HepG2 (cell line): ENCODE results near the gene NGEF. TPM values are rescaled to one million over a fixed set of nuclear protein-coding genes. Genes with fewer than 3 reads are reported as not detected.

Experiments used
- CBX1 ChIP-seq: IDR thresholded peaks from one replicate; pipeline ENCODE4 v1.6.1; 2016; ENCODE audit warnings: antibody characterized with exemption, low read depth
- DMAP1 ChIP-seq: IDR thresholded peaks from 2 replicates; pipeline ENCODE4 v1.6.1; 2016
- ETV5 ChIP-seq: IDR thresholded peaks from 2 replicates; pipeline ENCODE4 v1.6.1; 2018; ENCODE audit warnings: missing biosample characterization, missing genetic modification reagents, inconsistent platforms, borderline replicate concordance
- RFXAP ChIP-seq: sonication (generic); formaldehyde crosslinking; IDR thresholded peaks from 2 replicates; pipeline ENCODE4 v1.4.0; 2020; ENCODE audit warnings: missing genetic modification reagents, borderline replicate concordance
- TCF12 ChIP-seq, 2 experiments: fragments of 450-650 bp in 1 of 2; sonication (generic) in 1 of 2; formaldehyde crosslinking in 1 of 2; IDR thresholded peaks; 2 replicates each; pipeline versions ENCODE4 v1.6.1 to v1.8.0; 2017 to 2022; ENCODE audit warnings: antibody characterized with exemption in 1 of 2, mild to moderate bottlenecking in 1 of 2, missing genetic modification reagents in 1 of 2, moderate library complexity in 1 of 2
- THAP9 ChIP-seq: sonication (generic); formaldehyde crosslinking; IDR thresholded peaks from 2 replicates; pipeline ENCODE4; 2020; ENCODE audit warnings: missing genetic modification reagents, mild to moderate bottlenecking, borderline replicate concordance
- ZFY ChIP-seq: sonication (generic); formaldehyde crosslinking; IDR thresholded peaks from 2 replicates; pipeline ENCODE4 v1.4.0; 2020; ENCODE audit warnings: missing genetic modification reagents
- ZNF3 ChIP-seq: IDR thresholded peaks from 2 replicates; pipeline ENCODE4 v1.7.0; 2017; ENCODE audit warnings: inconsistent platforms
- ZNF34 ChIP-seq: sonication (generic); formaldehyde crosslinking; IDR thresholded peaks from 2 replicates; pipeline ENCODE4 v1.4.0; 2020; ENCODE audit warnings: mild to moderate bottlenecking, missing genetic modification reagents, borderline replicate concordance
- ZNF609 ChIP-seq: sonication (generic); formaldehyde crosslinking; IDR thresholded peaks from 2 replicates; pipeline ENCODE4 v1.4.0; 2020; ENCODE audit warnings: mild to moderate bottlenecking, missing genetic modification reagents, borderline replicate concordance
- ZNF776 ChIP-seq: sonication (generic); formaldehyde crosslinking; IDR thresholded peaks from 2 replicates; pipeline ENCODE4 v1.4.0; 2020; ENCODE audit warnings: mild to moderate bottlenecking, missing genetic modification reagents
- polyA plus RNA-seq, 8 experiments: library from polyadenylated mRNA; depleted of rRNA in 3 of 8; stranded (reverse) in 7 of 8; unstranded in 1 of 8; fragments of >200 nt; fragmentation: Illumina TruSeq in 4 of 8; extraction: Trizol in 4 of 8; gene quantifications; 2 replicates each; pipeline versions ENCODE4 v1.2.1 to v1.2.3, GENCODE V29; 2011 to 2016; ENCODE audit warnings: low read depth in 4 of 8, missing spikeins in 1 of 8, mixed read lengths in 1 of 8; ENCODE audit not compliant: insufficient read depth in 1 of 8
- total RNA-seq, 5 experiments: library from RNA; depleted of rRNA; stranded (reverse); fragments of >200 nt; fragmentation: Illumina TruSeq; extraction: Trizol; gene quantifications; 2 replicates each; pipeline ENCODE4 v1.2.3, GENCODE V29; 2016; ENCODE audit warnings: low read depth in 1 of 5
- TF ChIP-seq, protein P1 (sequence below): sonication (generic); formaldehyde crosslinking; IDR thresholded peaks from 2 replicates; pipeline ENCODE4 v1.4.0; 2020; ENCODE audit warnings: mild to moderate bottlenecking, missing genetic modification reagents

The NGEF gene
- total and polyA plus RNA-seq, 2 of the 13 experiments (the other 11 are each of a cell fraction or from before 2014, with no cell fraction given): 14.4 to 36.9 TPM

- TF ChIP-seq TCF12 (IDR thresholded peaks at IDR 0.05): no peak
- TF ChIP-seq TCF12 (CRISPR knock-in tag; IDR thresholded peaks at IDR 0.05): no peak
- no peak for TF ChIP-seq ZNF3 (CRISPR knock-in tag)
- peak; percentile 50; the same call in 1 of the 2 replicates for TF ChIP-seq ZFY (CRISPR knock-in tag)
- TF ChIP-seq RFXAP (CRISPR knock-in tag): no peak
- TF ChIP-seq DMAP1 (CRISPR knock-in tag): peak; percentile 65; the same call in 1 of the 2 replicates
- no peak for TF ChIP-seq ZNF776 (CRISPR knock-in tag)
- no peak for TF ChIP-seq THAP9 (CRISPR knock-in tag)
- no peak for TF ChIP-seq ZNF34 (CRISPR knock-in tag)
- TF ChIP-seq ZNF609 (CRISPR knock-in tag): peak; percentile 34; the same call in 1 of the 2 replicates
- no peak; the same call in 1 of the 2 replicates for TF ChIP-seq ETV5
- TF ChIP-seq, protein P1, sequence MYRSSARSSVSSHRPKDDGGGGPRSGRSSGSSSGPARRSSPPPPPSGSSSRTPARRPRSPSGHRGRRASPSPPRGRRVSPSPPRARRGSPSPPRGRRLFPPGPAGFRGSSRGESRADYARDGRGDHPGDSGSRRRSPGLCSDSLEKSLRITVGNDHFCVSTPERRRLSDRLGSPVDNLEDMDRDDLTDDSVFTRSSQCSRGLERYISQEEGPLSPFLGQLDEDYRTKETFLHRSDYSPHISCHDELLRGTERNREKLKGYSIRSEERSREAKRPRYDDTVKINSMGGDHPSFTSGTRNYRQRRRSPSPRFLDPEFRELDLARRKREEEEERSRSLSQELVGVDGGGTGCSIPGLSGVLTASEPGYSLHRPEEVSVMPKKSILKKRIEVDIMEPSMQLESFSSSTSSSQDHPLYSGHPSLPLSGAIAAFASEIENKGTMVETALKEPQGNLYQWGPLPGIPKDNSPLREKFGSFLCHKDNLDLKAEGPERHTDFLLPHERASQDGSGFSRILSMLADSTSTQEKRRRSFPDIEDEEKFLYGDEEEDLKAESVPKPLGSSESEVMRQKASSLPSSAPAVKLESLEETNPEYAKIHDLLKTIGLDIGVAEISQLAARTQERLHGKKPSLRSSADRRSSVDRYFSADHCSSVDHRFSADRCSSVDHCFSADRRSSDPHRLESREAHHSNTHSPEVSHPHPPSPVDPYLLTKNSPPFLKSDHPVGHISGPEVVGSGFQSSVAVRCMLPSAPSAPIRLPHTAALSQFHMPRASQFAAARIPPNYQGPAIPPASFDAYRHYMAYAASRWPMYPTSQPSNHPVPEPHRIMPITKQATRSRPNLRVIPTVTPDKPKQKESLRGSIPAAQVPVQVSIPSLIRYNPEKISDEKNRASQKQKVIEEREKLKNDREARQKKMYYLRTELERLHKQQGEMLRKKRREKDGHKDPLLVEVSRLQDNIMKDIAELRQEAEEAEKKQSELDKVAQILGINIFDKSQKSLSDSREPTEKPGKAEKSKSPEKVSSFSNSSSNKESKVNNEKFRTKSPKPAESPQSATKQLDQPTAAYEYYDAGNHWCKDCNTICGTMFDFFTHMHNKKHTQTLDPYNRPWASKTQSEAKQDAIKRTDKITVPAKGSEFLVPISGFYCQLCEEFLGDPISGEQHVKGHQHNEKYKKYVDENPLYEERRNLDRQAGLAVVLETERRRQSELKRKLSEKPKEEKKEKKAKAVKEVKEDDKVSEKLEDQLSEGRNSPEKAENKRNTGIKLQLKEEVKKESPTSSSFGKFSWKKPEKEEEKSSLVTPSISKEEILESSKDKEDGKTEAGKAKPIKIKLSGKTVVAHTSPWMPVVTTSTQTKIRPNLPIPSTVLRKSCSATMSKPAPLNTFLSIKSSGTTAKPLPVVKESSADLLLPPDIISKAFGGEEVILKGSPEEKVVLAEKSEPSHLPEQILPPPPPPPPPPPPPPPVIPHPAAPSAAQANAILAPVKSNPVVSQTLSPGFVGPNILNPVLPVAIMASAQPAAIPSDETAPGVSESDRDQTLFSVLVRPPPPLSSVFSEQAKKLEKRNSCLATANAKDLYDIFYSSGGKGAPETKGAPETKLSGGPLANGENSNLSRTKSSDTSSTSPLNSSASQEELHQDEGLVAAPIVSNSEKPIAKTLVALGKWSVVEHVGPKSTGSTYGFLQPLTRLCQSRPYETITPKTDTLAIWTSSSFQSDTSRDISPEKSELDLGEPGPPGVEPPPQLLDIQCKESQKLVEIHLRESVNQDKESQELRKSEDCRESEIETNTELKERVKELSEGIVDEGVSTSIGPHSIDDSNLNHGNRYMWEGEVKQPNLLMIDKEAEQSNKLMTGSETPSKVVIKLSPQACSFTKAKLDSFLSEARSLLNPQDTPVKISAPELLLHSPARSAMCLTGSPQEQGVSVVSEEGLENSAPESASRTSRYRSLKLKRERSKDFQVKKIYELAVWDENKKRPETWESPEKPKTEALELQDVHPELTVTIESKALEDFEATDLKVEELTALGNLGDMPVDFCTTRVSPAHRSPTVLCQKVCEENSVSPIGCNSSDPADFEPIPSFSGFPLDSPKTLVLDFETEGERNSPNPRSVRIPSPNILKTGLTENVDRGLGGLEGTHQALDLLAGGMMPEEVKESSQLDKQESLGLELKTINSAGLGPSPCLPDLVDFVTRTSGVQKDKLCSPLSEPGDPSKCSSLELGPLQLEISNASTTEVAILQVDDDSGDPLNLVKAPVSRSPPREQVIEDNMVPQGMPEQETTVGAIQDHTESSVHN: no peak
- no peak for TF ChIP-seq CBX1
These were observed 139.0 kb downstream of the NGEF start (continued) for GRCh38 chr2:232873909-232874641.
